Measurements from ENCODE around the gene CDR2L.
A peak's percentile ranks its signal among the peaks of the same experiment; 100 is the strongest.

Gene CDR2L

DNA sequence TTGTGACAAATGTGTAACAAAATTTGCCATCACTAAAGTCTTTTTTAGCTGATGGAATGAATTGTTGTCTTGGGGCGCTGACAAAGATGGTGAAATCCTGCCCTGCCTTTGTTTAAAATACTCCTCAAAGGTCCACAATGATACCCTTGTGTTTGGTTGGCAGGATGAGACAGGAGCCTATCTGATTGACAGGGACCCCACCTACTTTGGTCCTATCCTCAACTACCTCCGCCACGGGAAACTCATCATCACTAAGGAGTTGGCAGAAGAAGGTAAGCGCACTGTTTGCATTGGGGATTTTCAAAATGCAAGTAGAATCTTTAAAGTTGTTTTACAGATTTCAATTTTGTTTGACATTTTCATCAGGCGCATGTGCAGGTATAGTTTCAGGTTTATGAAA, 61.6 kb downstream of the CDR2L start:
- no peak overlapping the region for H2AFZ ChIP-seq (ENCODE audit: low read length)
- H3K79me2 ChIP-seq (ENCODE audit: insufficient read depth, low read length): no peaks in the 10 kb centered on the region
- H3K27ac ChIP-seq (ENCODE audit: low read depth, low read length, poor library complexity, severe bottlenecking): no peak overlapping the region
- H4K20me1 ChIP-seq (ENCODE audit: insufficient read depth, low read length): no peaks in the 10 kb centered on the region
- no peak overlapping the region for H3K4me3 ChIP-seq (ENCODE audit: low read depth, low read length, poor library complexity, severe bottlenecking)
- H3K9me2 ChIP-seq (ENCODE audit: low read depth, low read length): no peaks in the 10 kb centered on the region
- H3F3A ChIP-seq (ENCODE audit: insufficient read depth, low read length): no peaks in the 10 kb centered on the region
- H3K9me3 ChIP-seq (ENCODE audit: low read length): no peaks in the 10 kb centered on the region
- H3K27me3 ChIP-seq (ENCODE audit: insufficient read depth, low read length): no peaks in the 10 kb centered on the region
- no peak overlapping the region for H3K9ac ChIP-seq (ENCODE audit: low read length)
- peaks cover 24% of the 10 kb centered on the region for H3K4me1 ChIP-seq (ENCODE audit: insufficient read depth, low read length, severe bottlenecking)
- peaks cover 31% of the 10 kb centered on the region for H3K36me3 ChIP-seq (ENCODE audit: insufficient read depth, low read length)
- peak overlapping the region; percentile 100; the same call in 1 of the 2 replicates for H3K4me2 ChIP-seq (ENCODE audit: low read length)
- TF ChIP-seq, protein P1, sequence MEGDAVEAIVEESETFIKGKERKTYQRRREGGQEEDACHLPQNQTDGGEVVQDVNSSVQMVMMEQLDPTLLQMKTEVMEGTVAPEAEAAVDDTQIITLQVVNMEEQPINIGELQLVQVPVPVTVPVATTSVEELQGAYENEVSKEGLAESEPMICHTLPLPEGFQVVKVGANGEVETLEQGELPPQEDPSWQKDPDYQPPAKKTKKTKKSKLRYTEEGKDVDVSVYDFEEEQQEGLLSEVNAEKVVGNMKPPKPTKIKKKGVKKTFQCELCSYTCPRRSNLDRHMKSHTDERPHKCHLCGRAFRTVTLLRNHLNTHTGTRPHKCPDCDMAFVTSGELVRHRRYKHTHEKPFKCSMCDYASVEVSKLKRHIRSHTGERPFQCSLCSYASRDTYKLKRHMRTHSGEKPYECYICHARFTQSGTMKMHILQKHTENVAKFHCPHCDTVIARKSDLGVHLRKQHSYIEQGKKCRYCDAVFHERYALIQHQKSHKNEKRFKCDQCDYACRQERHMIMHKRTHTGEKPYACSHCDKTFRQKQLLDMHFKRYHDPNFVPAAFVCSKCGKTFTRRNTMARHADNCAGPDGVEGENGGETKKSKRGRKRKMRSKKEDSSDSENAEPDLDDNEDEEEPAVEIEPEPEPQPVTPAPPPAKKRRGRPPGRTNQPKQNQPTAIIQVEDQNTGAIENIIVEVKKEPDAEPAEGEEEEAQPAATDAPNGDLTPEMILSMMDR (IDR thresholded peaks at IDR 0.05; ENCODE audit: low read length): no peak
- no peak for TF ChIP-seq EZH2 (IDR thresholded peaks at IDR 0.05; ENCODE audit: borderline replicate concordance, low read length)

DNA sequence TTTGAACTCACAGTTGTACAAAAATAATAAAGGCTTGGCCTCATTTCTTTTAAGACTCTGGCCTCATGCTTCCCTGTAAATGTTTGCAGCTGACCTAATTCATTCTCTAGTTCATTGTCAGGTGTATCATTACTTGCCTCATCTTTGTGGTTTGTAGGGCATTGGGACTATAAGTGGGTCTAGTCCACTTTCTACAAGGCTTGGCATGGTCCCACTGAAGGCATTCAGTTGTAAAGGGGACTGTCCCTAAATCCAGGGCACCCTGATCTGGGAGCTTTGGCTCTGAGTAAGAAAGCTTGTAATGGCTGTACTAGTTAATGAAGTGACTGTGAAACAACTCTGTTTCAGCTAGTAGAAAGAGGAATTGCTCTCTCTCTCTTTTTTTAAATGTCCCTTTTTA, 62.3 kb downstream of the CDR2L start:
- no peak overlapping the region for H3K4me3 ChIP-seq (ENCODE audit: low read depth, low read length, poor library complexity, severe bottlenecking)
- no peaks in the 10 kb centered on the region for H3K27me3 ChIP-seq (ENCODE audit: insufficient read depth, low read length)
- no peak overlapping the region for H3K27ac ChIP-seq (ENCODE audit: low read depth, low read length, poor library complexity, severe bottlenecking)
- H2AFZ ChIP-seq (ENCODE audit: low read length): no peak overlapping the region
- peaks cover 24% of the 10 kb centered on the region for H3K4me1 ChIP-seq (ENCODE audit: insufficient read depth, low read length, severe bottlenecking)
- H3K79me2 ChIP-seq (ENCODE audit: insufficient read depth, low read length): no peaks in the 10 kb centered on the region
- H3K9ac ChIP-seq (ENCODE audit: low read length): no peak overlapping the region
- no peaks in the 10 kb centered on the region for H3K9me3 ChIP-seq (ENCODE audit: low read length)
- no peaks in the 10 kb centered on the region for H4K20me1 ChIP-seq (ENCODE audit: insufficient read depth, low read length)
- peaks cover 33% of the 10 kb centered on the region for H3K36me3 ChIP-seq (ENCODE audit: insufficient read depth, low read length)
- no peaks in the 10 kb centered on the region for H3K9me2 ChIP-seq (ENCODE audit: low read depth, low read length)
- no peaks in the 10 kb centered on the region for H3F3A ChIP-seq (ENCODE audit: insufficient read depth, low read length)
- H3K4me2 ChIP-seq (ENCODE audit: low read length): no peak overlapping the region
- TF ChIP-seq, protein P1 (IDR thresholded peaks at IDR 0.05; ENCODE audit: low read length): no peak
- TF ChIP-seq EZH2 (IDR thresholded peaks at IDR 0.05; ENCODE audit: borderline replicate concordance, low read length): no peak

DNA sequence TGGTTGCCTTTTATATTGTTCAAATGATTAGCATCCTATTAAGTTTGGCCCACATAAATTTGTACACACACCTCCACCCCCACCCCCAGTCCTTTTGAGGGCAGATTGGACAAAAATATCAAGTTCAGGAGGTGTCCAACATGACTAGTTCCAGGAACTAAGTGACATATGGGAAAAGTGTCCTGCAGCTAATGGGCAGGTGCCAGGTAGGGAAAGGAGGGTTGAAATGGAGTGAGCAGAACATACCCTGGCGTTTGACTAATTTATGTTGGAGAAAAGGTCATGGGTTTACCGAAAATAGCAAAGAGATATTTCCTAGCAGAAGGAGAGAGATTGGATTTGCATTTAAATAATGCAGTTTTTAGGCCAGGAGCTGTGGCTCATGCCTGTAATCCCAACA, 64.5 kb downstream of the CDR2L start:
- TF ChIP-seq, protein P1 (IDR thresholded peaks at IDR 0.05; ENCODE audit: low read length): no peak
- TF ChIP-seq EZH2 (IDR thresholded peaks at IDR 0.05; ENCODE audit: borderline replicate concordance, low read length): no peak
- H3K36me3 ChIP-seq (ENCODE audit: insufficient read depth, low read length): peaks cover 40% of the 10 kb centered on the region
- peaks cover 14% of the 10 kb centered on the region for H3K4me1 ChIP-seq (ENCODE audit: insufficient read depth, low read length, severe bottlenecking)

More for the DNA sequence above, 64.5 kb downstream of the CDR2L start:
- Histone ChIP-seq H3K9ac (ENCODE audit: low read length) (no peak overlapping the region), H2AFZ (ENCODE audit: low read length) (no peak overlapping the region), H3K79me2 (ENCODE audit: insufficient read depth, low read length) (no peaks in the 10 kb centered on the region), H4K20me1 (ENCODE audit: insufficient read depth, low read length) (no peaks in the 10 kb centered on the region), H3K4me3 (ENCODE audit: low read depth, low read length, poor library complexity, severe bottlenecking) (no peak overlapping the region), H3K9me2 (ENCODE audit: low read depth, low read length) (no peaks in the 10 kb centered on the region), H3K9me3 (ENCODE audit: low read length) (no peaks in the 10 kb centered on the region), H3K27ac (ENCODE audit: low read depth, low read length, poor library complexity, severe bottlenecking) (no peak overlapping the region), H3F3A (ENCODE audit: insufficient read depth, low read length) (no peaks in the 10 kb centered on the region), H3K27me3 (ENCODE audit: insufficient read depth, low read length) (no peaks in the 10 kb centered on the region), H3K4me2 (ENCODE audit: low read length) (no peak overlapping the region)

Data from OCI-LY1 (cell line).